Measurements from ENCODE around the gene BCL2L14.

DNA sequence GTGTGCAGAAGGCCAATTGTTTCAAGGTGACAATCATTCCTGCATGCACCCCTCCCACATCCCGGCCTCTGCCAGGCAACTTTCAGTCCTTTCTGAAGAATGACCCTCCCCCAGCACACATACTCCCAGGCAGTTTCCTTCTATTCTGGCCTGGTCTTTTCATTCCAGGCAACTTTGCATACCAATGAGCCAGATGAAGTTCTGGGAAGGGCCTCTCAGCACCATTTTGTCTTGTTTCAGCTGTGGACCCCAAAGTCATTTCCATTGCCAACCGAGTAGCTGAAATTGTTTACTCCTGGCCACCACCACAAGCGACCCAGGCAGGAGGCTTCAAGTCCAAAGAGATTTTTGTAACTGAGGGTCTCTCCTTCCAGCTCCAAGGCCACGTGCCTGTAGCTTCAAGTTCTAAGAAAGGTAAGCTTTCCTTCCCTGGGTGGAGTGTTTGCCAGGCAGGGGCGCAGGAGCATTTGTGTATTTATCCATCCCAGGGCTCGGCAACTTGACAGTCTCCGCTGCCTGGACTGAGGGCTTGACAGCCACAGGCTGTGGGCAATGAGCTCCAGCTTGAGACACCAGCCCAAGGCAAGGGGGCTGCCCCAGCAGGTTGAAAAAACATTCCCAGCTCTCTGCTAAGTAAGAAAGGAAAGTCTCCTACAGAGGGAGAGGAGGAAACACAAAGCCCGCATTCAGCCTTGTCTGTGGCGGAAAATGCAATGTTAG, 16.4 kb downstream of the BCL2L14 start:
- TF ChIP-seq POLR2A (IDR thresholded peaks at IDR 0.05; ENCODE audit: low read length) (no peak), GATA1 (IDR thresholded peaks at IDR 0.05; ENCODE audit: low read depth, low read length) (no peak)
